Heart left ventricle (tissue), 13 donors: ENCODE measurements around the gene KCNC4.

Experiments
- POLR2A ChIP-seq, 2 donors: fragments of 450-650 bp; IDR thresholded peaks; one replicate each; pipeline ENCODE4 v1.6.1; 2017; ENCODE audit warnings: antibody characterized with exemption in 2 of 2, mild to moderate bottlenecking in 2 of 2, moderate library complexity in 2 of 2
- TF ChIP-seq, protein P1 (sequence below), 12 donors: fragments of 200-600 bp; sonication (generic) in 4 of 12; IDR thresholded peaks; one replicate each; pipeline versions ENCODE4 v1.5.0 to v1.8.0; 2018 to 2022; ENCODE audit warnings: antibody characterized with exemption in 12 of 12, mild to moderate bottlenecking in 5 of 12
- donor health status: ischemic (EF 13 %, LVEDD 7.1; RV severe dilation, severe dysfunction).
- donor health status: DM: no; HTN: yes; CAD: no.
- donor health status: DM: no; HTN: no; CAD: no.
- donor health status: ischemic (EF 25% LVEDD 6.9; RV normal size, moderate dysfunction).
- donor health status: ischemic (EF 25% LVEDD 5.7; RV mildly dilated, moderate dysfunction).
- donor health status: ischemic (EF 35%, LVEDD 5.7; RV mildly dilated, moderate dysfunction).
- donor health status: nonischemic (EF 11% LVEDD 7.7; RV severe dilation, severe dysfunction).
- donor health status: DM: yes; HTN: yes; CAD: no.
- donor health status: PGD.
- donor health status: ischemic (EF 29% LVEDD 5.4; RV normal size, mild dysfunction).
- donor health status: nonischemic (EF 23%, LVEDD 6.1; RV moderate dilation, normal function).

GRCh38 chr1:110170766-110171733 is 39.1 kb upstream of the KCNC4 start:
- TF ChIP-seq, protein P1, sequence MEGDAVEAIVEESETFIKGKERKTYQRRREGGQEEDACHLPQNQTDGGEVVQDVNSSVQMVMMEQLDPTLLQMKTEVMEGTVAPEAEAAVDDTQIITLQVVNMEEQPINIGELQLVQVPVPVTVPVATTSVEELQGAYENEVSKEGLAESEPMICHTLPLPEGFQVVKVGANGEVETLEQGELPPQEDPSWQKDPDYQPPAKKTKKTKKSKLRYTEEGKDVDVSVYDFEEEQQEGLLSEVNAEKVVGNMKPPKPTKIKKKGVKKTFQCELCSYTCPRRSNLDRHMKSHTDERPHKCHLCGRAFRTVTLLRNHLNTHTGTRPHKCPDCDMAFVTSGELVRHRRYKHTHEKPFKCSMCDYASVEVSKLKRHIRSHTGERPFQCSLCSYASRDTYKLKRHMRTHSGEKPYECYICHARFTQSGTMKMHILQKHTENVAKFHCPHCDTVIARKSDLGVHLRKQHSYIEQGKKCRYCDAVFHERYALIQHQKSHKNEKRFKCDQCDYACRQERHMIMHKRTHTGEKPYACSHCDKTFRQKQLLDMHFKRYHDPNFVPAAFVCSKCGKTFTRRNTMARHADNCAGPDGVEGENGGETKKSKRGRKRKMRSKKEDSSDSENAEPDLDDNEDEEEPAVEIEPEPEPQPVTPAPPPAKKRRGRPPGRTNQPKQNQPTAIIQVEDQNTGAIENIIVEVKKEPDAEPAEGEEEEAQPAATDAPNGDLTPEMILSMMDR (IDR thresholded peaks at IDR 0.05) = no peak
- no peak for TF ChIP-seq POLR2A (IDR thresholded peaks at IDR 0.05)
